ENCODE data around the gene PEX12.
"Not testable (repeated sequence)": the region's sequence is repeated elsewhere in the genome, so short reads cannot be mapped to it uniquely, and the experiment has no call there.

Gene PEX12

GRCh38 chr17:35540589-35541404, 37.6 kb downstream of the PEX12 start:
- no peak for DNase-seq (ENCODE audit: insufficient read length, low spot score)
- peak; percentile 87 for FAIRE-seq
- TF ChIP-seq POLR2A (IDR thresholded peaks at IDR 0.05; ENCODE audit: low read depth, low read length): no peak
- no peak for TF ChIP-seq POLR2AphosphoS5 (IDR thresholded peaks at IDR 0.05; ENCODE audit: low read depth, low read length)
- TF ChIP-seq SPI1 (IDR thresholded peaks at IDR 0.05; ENCODE audit: low read depth, low read length): peak; percentile 53
- TF ChIP-seq PAX5 (IDR thresholded peaks at IDR 0.05; ENCODE audit: insufficient read depth, low read length, severe bottlenecking): no peak

- DNase-seq (ENCODE audit: insufficient read length, low spot score) (no peak), FAIRE-seq (no peak)
- TF ChIP-seq POLR2AphosphoS5 (IDR thresholded peaks at IDR 0.05; ENCODE audit: low read depth, low read length) (no peak), POU2F2 (IDR thresholded peaks at IDR 0.05; ENCODE audit: low read depth, low read length) (no peak), SPI1 (IDR thresholded peaks at IDR 0.05; ENCODE audit: low read depth, low read length) (no peak), TAF1 (IDR thresholded peaks at IDR 0.05; ENCODE audit: low read depth, low read length) (no peak), POLR2A (IDR thresholded peaks at IDR 0.05; ENCODE audit: low read depth, low read length) (no peak), PAX5 (IDR thresholded peaks at IDR 0.05; ENCODE audit: insufficient read depth, low read length, severe bottlenecking) (no peak)
Observed at GRCh38 chr17:35539659-35540026, 38.7 kb downstream of the PEX12 start.

- FAIRE-seq: no peak
- no peak for DNase-seq (ENCODE audit: insufficient read length, low spot score)
- TF ChIP-seq TAF1 (IDR thresholded peaks at IDR 0.05; ENCODE audit: low read depth, low read length) (peak; percentile 29; the same call in 1 of the 2 replicates), SPI1 (IDR thresholded peaks at IDR 0.05; ENCODE audit: low read depth, low read length) (no peak)
Observed at GRCh38 chr17:35537601-35538141, 40.7 kb downstream of the PEX12 start, which contains the start of gene SLFN12L. Gene SLFN12L (minus strand): TSS chr17:35537678. CDS start chr17:35522364, 15,314 bp downstream.

DNA sequence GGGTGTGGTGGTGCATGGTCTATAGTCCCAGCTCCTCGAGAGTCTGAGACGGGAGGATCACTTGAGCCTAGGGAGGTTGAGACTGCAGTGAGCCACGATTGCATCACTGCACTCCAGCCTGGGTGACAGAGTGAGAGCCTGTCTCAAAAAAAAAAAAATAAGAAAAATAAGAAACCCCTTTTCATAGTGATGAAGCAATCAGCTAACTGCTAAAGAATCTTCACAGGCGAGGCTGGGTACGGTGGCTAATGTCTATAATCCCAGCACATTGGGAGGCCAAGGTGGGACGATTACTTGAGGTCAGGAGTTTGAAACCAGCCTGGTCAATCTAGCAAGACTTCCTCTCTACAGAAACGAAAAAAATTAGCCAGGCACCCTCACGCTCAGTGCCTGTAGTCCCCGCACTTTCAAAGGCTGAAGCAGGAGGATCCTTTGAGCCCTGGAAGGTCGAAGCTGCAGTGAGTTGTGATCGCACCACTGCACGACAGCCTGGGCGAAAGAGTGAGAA, 41.7 kb downstream of the PEX12 start:
- DNase-seq (ENCODE audit: insufficient read length, low spot score) (no peak), FAIRE-seq (no peak)
- TF ChIP-seq SPI1 (IDR thresholded peaks at IDR 0.05; ENCODE audit: low read depth, low read length): peak; percentile 49; the same call in 1 of the 2 replicates
- no peak for TF ChIP-seq POLR2AphosphoS5 (IDR thresholded peaks at IDR 0.05; ENCODE audit: low read depth, low read length)
- TF ChIP-seq PAX5 (IDR thresholded peaks at IDR 0.05; ENCODE audit: insufficient read depth, low read length, severe bottlenecking): no peak
- no peak for TF ChIP-seq TAF1 (IDR thresholded peaks at IDR 0.05; ENCODE audit: low read depth, low read length)
- TF ChIP-seq POLR2A (IDR thresholded peaks at IDR 0.05; ENCODE audit: low read depth, low read length): no peak

GRCh38 chr17:35535406-35535805, 43.0 kb downstream of the PEX12 start:
- not testable (repeated sequence) for DNase-seq (ENCODE audit: insufficient read length, low spot score); FAIRE-seq

DNA sequence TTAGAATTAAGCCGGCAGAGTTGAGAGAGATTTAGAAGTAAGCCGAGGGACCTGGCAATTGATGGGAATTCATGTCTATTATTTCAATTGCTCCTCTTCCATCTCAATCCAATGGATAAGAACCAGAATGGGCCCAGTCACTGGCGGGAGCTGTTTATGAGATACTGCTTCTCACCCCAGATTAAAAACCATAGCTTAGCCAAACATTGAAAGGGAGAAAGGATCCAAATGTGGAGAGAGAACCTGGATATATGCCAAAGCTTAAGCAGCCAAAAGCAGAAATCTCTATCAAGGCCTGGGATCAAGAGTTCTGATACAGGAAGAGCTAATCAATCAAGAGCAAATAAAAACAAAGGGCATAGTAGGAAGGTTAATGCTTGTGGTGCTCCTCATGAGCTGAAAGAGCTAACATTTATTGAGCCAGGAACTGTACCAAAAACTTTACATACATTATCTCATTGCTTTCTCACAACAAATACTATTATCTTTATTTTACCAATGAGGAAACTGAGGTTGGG, 43.7 kb downstream of the PEX12 start:
- no peak for FAIRE-seq
- TF ChIP-seq POLR2AphosphoS5 (IDR thresholded peaks at IDR 0.05; ENCODE audit: low read depth, low read length) (no peak), POLR2A (IDR thresholded peaks at IDR 0.05; ENCODE audit: low read depth, low read length) (no peak), PAX5 (IDR thresholded peaks at IDR 0.05; ENCODE audit: insufficient read depth, low read length, severe bottlenecking) (no peak), POU2F2 (IDR thresholded peaks at IDR 0.05; ENCODE audit: low read depth, low read length) (no peak), SPI1 (IDR thresholded peaks at IDR 0.05; ENCODE audit: low read depth, low read length) (no peak), TAF1 (IDR thresholded peaks at IDR 0.05; ENCODE audit: low read depth, low read length) (no peak)
- DNase-seq (ENCODE audit: insufficient read length, low spot score): no peak

GRCh38 chr17:35531160-35531559, 47.2 kb downstream of the PEX12 start:
- DNase-seq (ENCODE audit: insufficient read length, low spot score) (no peak), FAIRE-seq (no peak)
- TF ChIP-seq POLR2A (IDR thresholded peaks at IDR 0.05; ENCODE audit: low read depth, low read length) (no peak), TAF1 (IDR thresholded peaks at IDR 0.05; ENCODE audit: low read depth, low read length) (no peak), SPI1 (IDR thresholded peaks at IDR 0.05; ENCODE audit: low read depth, low read length) (no peak), POLR2AphosphoS5 (IDR thresholded peaks at IDR 0.05; ENCODE audit: low read depth, low read length) (no peak), PAX5 (IDR thresholded peaks at IDR 0.05; ENCODE audit: insufficient read depth, low read length, severe bottlenecking) (no peak), POU2F2 (IDR thresholded peaks at IDR 0.05; ENCODE audit: low read depth, low read length) (no peak)

GRCh38 chr17:35529866-35530265, 48.5 kb downstream of the PEX12 start:
- no peak for FAIRE-seq
- no peak for TF ChIP-seq SPI1 (IDR thresholded peaks at IDR 0.05; ENCODE audit: low read depth, low read length)

GRCh38 chr17:35529326-35529725, 49.0 kb downstream of the PEX12 start:
- DNase-seq (ENCODE audit: insufficient read length, low spot score); FAIRE-seq: not testable (repeated sequence)

More at GRCh38 chr17:35529866-35530265, 48.5 kb downstream of the PEX12 start:
- DNase-seq (ENCODE audit: insufficient read length, low spot score): no peak

All from GM12891 (cell line).